LNCAP (cell line): ENCODE results near the gene MSH2.

ENCODE experiments used
- CTCF ChIP-seq: fragments of 450-650 bp; IDR thresholded peaks from 2 replicates; pipeline ENCODE4 v1.5.1; 2017; ENCODE audit warnings: mild to moderate bottlenecking

The MSH2 gene

GRCh38 chr2:47520825-47521665 is 118.1 kb downstream of the MSH2 start:
- TF ChIP-seq CTCF, result no peak

- no peak for TF ChIP-seq CTCF
Measured at GRCh38 chr2:47521666-47522285, 118.8 kb downstream of the MSH2 start.

- no peak for TF ChIP-seq CTCF
Measured at GRCh38 chr2:47525167-47525566, 122.2 kb downstream of the MSH2 start.

- TF ChIP-seq CTCF, result no peak
Measured at GRCh38 chr2:47528455-47528854, 125.5 kb downstream of the MSH2 start.

- TF ChIP-seq CTCF, result no peak
Measured at GRCh38 chr2:47528874-47529273, 125.9 kb downstream of the MSH2 start.

GRCh38 chr2:47530105-47530760 is 127.3 kb downstream of the MSH2 start:
- no peak for TF ChIP-seq CTCF

GRCh38 chr2:47531378-47532042 is 128.6 kb downstream of the MSH2 start:
- TF ChIP-seq CTCF, result no peak
